Stimulated activated CD4-positive, alpha-beta T cell treated with anti-CD3 and anti-CD28 coated beads, TNF-alpha, amount 100 ng/mL, for 4 hours (primary cell): Measurements from ENCODE around the gene ATF7.
"Not testable (repeated sequence)": the region's sequence is repeated elsewhere in the genome, so short reads cannot be mapped to it uniquely, and the experiment has no call there.

Experiments used
- DNase-seq, 3 experiments: peaks; one replicate each; pipeline ENCODE4 v3.0.0-alpha.2; 2020; ENCODE audit warnings: low read depth in 3 of 3

The ATF7 gene

DNA sequence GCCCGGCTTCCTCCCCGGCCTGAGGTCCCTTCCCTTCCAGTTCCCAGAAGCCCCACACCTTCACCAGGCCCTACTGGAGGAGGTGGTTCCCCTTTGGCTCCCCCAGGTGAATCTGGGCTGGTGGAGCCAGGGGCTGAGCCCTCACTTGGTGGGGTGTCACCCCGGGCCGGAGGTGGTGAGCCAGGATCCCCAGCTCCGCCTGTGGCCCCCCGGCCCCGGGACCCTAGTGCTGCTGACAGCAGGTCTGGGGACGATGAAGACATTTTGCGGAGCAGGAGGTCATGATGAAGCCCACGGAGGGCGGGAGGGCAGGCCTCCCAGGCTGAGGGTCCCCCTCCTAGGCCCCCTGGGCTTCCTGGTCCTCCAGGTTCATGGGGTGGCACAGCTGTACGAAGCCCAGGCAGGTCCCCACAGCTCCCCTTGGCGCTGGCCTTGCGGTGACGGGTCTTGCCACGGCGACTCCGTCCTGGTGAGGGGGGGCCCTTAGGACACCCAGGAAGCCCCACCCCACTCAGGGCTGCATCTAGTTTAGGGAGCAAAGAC, 143.5 kb downstream of the ATF7 start:
- DNase-seq: no peak

- no peak for DNase-seq
Observed at GRCh38 chr12:53481939-53482586, 144.1 kb downstream of the ATF7 start.

DNA sequence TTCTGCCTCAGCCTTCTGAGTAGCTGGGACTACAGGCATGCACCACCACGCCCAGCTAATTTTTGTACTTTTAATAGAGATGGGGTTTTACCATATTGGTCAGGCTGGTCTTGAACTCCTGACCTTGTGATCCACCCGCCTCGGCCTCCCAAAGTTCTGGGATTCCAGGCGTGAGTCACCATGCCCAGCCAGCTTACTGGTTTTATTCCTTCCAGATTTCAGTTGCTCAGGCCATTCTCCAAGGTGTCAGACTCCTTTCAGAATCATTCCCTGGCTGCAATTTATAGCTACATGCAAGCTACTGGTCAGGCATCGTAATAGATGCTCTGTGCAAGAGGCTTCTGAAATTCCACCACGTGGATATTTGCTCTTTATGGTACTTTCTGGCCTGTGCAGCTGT, 144.7 kb downstream of the ATF7 start:
- not testable (repeated sequence) for DNase-seq

- no peak for DNase-seq
Observed at GRCh38 chr12:53480491-53481442, 145.4 kb downstream of the ATF7 start.

GRCh38 chr12:53479331-53479730, 146.9 kb downstream of the ATF7 start:
- DNase-seq: no peak

DNA sequence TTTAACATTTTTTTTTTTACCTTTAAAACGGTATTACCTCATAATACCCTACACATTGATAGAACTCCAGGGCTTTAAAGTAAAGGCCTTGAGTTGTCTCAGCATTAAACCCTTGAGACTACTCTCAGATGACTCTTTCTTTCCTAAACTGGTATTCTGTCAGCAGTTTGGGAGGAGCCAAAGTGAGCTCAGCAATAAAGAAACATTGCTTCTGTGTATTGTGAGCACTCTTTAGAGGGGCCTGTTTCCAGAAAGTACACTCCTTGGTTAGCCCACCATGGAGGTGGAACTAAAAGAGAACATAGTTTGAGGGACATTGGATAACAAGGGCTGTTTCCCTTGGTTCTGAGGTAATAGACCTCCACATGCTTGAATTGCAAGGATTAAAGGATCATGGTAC, 147.3 kb downstream of the ATF7 start:
- no peak for DNase-seq

- no peak for DNase-seq
Observed at GRCh38 chr12:53476769-53477209, 149.4 kb downstream of the ATF7 start.

DNA sequence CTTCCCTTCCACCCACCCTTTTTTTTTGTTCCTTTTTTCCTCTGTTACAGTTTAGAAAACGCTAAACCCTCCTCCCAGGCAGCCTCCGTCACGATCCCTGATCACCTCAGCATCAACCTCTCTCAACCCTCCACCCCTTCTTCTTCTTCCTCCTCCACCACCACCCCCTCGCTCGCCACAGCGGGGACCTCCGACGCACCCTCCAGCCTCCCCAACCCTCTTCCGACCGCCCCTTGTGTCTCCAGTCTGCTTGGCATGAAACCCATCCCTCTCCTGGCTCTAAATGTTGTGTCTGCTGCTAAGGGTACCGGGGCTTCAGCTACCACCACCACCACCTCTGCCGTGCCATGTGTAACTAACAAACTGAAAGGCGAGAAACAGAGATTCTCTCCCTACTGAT, 151.4 kb downstream of the ATF7 start:
- DNase-seq: no peak

- no peak for DNase-seq
Observed at GRCh38 chr12:53474077-53474476, 152.1 kb downstream of the ATF7 start.

GRCh38 chr12:53472056-53472582, 154.1 kb downstream of the ATF7 start:
- no peak for DNase-seq

GRCh38 chr12:53468282-53468681, 157.9 kb downstream of the ATF7 start:
- no peak for DNase-seq

DNA sequence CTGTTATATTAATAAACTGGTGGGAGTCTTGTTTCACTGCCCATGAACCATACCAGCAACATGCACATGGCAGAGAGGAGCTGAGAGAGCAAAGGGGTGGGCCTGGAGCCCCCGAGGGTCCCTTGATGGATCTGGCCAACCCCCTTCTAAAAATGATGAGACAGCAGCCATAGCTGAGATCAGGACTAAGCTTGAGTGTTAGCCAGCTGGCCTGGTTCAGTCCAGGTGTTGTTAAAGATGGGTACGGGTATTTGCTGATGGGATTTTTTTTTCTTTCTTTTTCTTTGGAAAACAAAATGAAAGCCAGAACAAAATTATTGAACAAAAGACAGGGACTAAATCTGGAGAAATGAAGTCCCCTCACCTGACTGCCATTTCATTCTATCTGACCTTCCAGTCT, 158.3 kb downstream of the ATF7 start:
- no peak for DNase-seq

DNA sequence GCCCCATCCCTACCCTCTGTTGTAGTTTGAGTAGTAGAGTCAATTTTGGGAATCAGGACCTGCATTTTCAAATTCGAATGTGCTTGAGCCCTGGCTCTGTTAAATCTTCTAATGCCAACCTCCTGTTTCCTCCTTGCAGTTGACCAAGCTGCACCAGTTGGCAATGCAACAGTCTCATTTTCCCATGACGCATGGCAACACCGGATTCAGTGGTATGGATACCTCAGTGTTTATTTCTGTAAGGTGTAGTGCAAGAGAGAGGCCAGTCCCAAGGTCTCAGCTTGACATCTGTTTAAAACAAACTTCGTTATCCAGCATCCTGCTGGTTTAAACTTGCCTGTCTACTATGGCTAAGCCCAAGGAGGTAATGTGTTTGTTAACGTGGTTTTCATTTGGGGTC, 159.1 kb downstream of the ATF7 start:
- no peak for DNase-seq

DNA sequence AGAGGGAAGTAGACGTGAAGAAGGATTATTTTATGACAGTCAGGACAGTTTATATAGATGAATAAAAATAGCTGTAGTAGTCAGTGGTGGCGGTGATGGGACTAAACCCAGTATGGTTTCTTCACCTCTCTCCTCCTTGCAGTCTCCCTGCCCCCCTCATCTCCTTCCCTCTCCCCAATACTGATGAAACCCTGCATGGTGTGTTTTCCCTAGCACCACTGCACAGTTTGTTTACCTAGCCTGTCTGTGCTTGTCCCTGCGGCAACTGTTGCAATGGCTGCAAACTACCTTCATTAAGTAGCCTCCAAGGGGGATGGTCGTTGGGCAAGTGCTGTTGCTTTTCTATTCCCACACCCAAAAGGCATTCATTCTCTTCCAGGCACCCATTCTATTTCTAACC, 159.5 kb downstream of the ATF7 start:
- DNase-seq: no peak

GRCh38 chr12:53465679-53466078, 160.5 kb downstream of the ATF7 start:
- DNase-seq: no peak

DNA sequence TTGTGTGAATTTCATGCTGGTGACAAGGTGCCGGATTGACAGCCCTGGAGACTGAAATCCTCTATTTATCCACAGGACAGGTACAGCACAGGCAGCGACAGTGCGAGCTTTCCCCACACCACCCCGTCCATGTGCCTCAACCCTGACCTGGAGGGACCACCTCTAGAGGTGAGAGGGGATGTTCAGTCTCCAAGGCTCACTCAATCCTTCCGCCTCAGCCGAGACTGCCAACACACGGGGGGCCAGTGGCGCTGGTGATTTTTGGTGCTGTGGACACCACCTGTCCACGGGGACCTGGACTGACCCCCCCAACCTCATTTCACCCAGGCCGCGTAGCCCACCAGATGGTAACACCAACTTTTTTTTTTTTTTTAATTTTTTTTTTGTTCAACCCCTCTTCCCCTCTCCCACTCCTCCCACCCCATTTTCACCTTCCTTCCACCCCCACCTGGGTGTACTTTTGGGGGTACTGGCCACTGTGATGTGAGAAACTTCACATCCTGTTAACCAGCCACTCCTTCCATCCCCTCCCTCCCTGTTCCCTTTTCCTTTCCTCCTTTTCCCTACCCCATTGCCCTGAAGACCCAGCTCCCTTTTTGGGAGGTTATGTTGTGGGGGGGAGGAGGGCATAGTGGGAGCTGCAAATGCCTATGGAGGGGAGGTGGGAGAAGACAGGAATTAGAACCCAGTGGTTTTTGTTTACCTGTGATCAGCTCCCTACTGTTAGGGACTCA, 161.3 kb downstream of the ATF7 start:
- no peak for DNase-seq

DNA sequence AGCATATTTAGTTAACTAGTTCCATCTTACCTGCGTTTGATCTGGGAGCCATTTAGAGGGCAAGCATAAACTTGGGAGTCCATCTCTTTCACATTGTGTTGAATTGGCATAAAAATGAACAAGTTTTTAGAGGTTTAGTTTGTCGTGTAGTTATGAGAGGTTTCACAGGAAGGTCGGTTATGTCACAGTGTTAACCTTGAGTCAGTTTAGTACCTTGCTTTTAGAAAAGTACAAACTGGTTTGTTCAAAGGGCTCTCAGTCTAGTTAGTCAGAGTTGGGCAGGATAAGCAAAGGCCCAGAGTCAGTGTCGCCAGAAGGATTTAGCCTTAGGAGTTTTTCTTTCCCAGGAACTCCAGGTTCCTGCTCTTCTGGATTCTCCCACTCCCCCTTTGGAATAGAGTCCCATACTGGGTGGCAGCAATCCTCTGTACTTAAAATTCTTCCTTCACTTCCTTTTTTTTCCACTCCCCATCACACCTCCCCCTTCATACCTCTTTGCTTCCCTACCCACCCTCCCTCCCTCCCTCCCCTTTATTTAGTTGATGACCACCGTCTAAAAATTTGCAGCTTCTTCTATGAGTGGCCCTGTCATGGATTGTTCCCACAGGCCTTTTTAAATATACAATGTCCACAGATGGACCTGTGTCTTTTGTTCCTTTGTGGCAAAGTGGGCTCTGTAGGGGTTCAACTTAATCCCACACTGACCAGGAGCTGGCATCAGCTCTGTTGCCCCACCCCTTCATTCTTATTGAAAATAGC, 162.2 kb downstream of the ATF7 start:
- no peak for DNase-seq

DNA sequence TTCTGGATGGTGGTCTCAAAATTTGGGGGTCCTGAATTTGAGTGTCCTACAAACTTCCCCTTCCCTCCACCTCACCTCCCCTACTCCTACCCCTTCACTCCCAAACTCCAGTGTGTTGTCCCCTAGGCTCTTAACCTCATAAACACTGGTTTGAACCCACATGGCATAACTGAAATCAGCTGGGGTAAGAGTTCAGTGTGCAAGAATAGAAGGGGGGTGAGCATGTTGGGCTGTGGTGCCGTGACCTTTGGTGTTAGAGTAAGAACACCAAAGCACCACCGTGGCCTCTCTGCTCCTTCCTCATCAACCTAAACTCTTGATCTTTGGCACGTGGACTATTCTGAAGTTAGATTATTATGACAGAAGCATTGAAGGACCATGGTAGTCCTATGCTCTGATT, 163.2 kb downstream of the ATF7 start:
- DNase-seq: no peak

GRCh38 chr12:53461591-53461990, 164.6 kb downstream of the ATF7 start:
- DNase-seq: no peak

- no peak for DNase-seq
Observed at GRCh38 chr12:53461059-53461458, 165.1 kb downstream of the ATF7 start.

DNA sequence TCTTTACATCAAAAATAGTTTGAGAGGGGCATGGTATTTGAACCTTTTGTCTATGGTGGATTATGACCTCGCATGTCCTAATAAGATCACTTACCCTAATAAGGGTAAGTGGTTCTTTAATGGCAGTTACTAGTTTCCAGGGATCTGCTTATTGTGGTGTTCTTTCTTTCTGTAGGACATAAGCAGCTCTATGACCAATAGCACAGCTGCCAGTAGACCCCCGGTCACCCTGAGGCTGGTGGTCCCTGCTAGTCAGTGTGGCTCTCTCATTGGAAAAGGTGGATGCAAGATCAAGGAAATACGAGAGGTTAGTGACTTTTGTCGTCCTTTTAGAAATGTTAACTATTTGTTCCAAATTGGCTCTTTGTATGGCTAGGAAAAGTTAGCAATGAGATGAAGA, 167.1 kb downstream of the ATF7 start:
- no peak for DNase-seq
